Astrocyte (in vitro differentiated cells and primary cell): ENCODE measurements around the gene LRRC75A. TPM values are rescaled to one million over a fixed set of nuclear protein-coding genes. Genes with fewer than 3 reads are reported as not detected.

ENCODE experiments used
- DNase-seq: peaks from one replicate; pipeline ENCODE4 v3.0.0-alpha.2; 2010; ENCODE audit warnings: low read depth
- FAIRE-seq: peaks from 2 replicates; lab custom pipeline; 2011; peaks lifted over from hg19 to GRCh38; lab: Jason Lieb, UNC
- H2AFZ ChIP-seq: 2 replicates; pipeline ENCODE4 v1.6.0; 2012; ENCODE audit warnings: low read depth, low read length, inconsistent platforms
- H3K27ac ChIP-seq: 2 replicates; pipeline ENCODE4 v1.5.1; 2011; ENCODE audit warnings: low read depth, low read length, inconsistent platforms
- H3K27me3 ChIP-seq: 2 replicates; pipeline ENCODE4 v1.6.0; 2011; ENCODE audit warnings: low read length, inconsistent platforms; ENCODE audit not compliant: insufficient read depth
- H3K36me3 ChIP-seq: 2 replicates; pipeline ENCODE4 v1.5.1; 2011; ENCODE audit warnings: low read length, inconsistent platforms; ENCODE audit not compliant: insufficient read depth
- H3K4me1 ChIP-seq: 2 replicates; pipeline ENCODE4 v1.5.1; 2011; ENCODE audit warnings: low read length, inconsistent platforms; ENCODE audit not compliant: insufficient read depth
- H3K4me2 ChIP-seq: 2 replicates; pipeline ENCODE4 v1.6.0; 2012; ENCODE audit warnings: low read length, inconsistent platforms
- H3K4me3 ChIP-seq: 2 replicates; pipeline ENCODE4 v1.5.1; 2011; ENCODE audit warnings: low read depth, mild to moderate bottlenecking, low read length, inconsistent platforms; ENCODE audit not compliant: insufficient read depth
- H3K79me2 ChIP-seq: 2 replicates; pipeline ENCODE4 v1.6.0; 2012; ENCODE audit warnings: mild to moderate bottlenecking, low read length, inconsistent platforms; ENCODE audit not compliant: insufficient read depth
- H3K9ac ChIP-seq: 2 replicates; pipeline ENCODE4 v1.6.0; 2012; ENCODE audit warnings: mild to moderate bottlenecking, low read length, inconsistent platforms
- H3K9me3 ChIP-seq: 2 replicates; pipeline ENCODE4 v1.5.1; 2012; ENCODE audit warnings: low read depth, mild to moderate bottlenecking, low read length, inconsistent platforms; ENCODE audit not compliant: insufficient read depth
- H4K20me1 ChIP-seq: 2 replicates; pipeline ENCODE4 v1.6.0; 2012; ENCODE audit warnings: low read length, inconsistent platforms; ENCODE audit not compliant: insufficient read depth
- H3K27ac Mint-ChIP-seq: one replicate; pipeline ENCODE4 v1.8.0; 2021; ENCODE audit warnings: mild to moderate bottlenecking, mixed read lengths; ENCODE audit not compliant: unreplicated experiment
- H3K27me3 Mint-ChIP-seq: one replicate; pipeline ENCODE4 v1.8.0; 2021; ENCODE audit warnings: low read depth, mixed read lengths; ENCODE audit not compliant: unreplicated experiment
- H3K36me3 Mint-ChIP-seq: one replicate; pipeline ENCODE4 v1.8.0; 2021; ENCODE audit warnings: low read depth, mixed read lengths; ENCODE audit not compliant: unreplicated experiment
- H3K4me1 Mint-ChIP-seq: one replicate; pipeline ENCODE4 v1.8.0; 2021; ENCODE audit warnings: low read depth, mixed read lengths; ENCODE audit not compliant: unreplicated experiment
- H3K4me3 Mint-ChIP-seq: one replicate; pipeline ENCODE4 v1.8.0; 2021; ENCODE audit warnings: mild to moderate bottlenecking, moderate library complexity, mixed read lengths; ENCODE audit not compliant: unreplicated experiment
- H3K9me3 Mint-ChIP-seq: one replicate; pipeline ENCODE4 v1.8.0; 2021; ENCODE audit warnings: mild to moderate bottlenecking, mixed read lengths; ENCODE audit not compliant: unreplicated experiment
- EZH2 ChIP-seq: IDR thresholded peaks from 2 replicates; pipeline ENCODE4 v1.6.1; 2012; ENCODE audit warnings: mild to moderate bottlenecking, low read length, inconsistent platforms; ENCODE audit not compliant: insufficient read depth
- total RNA-seq: library from RNA; stranded (reverse); gene quantifications from 2 replicates; pipeline ENCODE4 v1.2.1, GENCODE V29; 2021
- TF ChIP-seq, protein P1 (sequence below): IDR thresholded peaks from 2 replicates; pipeline ENCODE4 v1.5.1; 2011; ENCODE audit warnings: low read depth, mild to moderate bottlenecking, inconsistent platforms, low read length, moderate library complexity; ENCODE audit not compliant: insufficient read depth

Gene LRRC75A
- total RNA-seq, 1 donor from 2014 or later, result 0.36 TPM

GRCh38 chr17:16425698-16426659 lies 66.0 kb downstream of the LRRC75A start:
- no peaks in the 10 kb centered on the region for H3K9me3 Mint-ChIP-seq
- H3K4me1 ChIP-seq, result peaks cover 1% of the 10 kb centered on the region
- TF ChIP-seq, protein P1, sequence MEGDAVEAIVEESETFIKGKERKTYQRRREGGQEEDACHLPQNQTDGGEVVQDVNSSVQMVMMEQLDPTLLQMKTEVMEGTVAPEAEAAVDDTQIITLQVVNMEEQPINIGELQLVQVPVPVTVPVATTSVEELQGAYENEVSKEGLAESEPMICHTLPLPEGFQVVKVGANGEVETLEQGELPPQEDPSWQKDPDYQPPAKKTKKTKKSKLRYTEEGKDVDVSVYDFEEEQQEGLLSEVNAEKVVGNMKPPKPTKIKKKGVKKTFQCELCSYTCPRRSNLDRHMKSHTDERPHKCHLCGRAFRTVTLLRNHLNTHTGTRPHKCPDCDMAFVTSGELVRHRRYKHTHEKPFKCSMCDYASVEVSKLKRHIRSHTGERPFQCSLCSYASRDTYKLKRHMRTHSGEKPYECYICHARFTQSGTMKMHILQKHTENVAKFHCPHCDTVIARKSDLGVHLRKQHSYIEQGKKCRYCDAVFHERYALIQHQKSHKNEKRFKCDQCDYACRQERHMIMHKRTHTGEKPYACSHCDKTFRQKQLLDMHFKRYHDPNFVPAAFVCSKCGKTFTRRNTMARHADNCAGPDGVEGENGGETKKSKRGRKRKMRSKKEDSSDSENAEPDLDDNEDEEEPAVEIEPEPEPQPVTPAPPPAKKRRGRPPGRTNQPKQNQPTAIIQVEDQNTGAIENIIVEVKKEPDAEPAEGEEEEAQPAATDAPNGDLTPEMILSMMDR, result no peak
- no peak for TF ChIP-seq EZH2
- peaks cover 2% of the 10 kb centered on the region for H3K36me3 Mint-ChIP-seq
- H3K4me3 Mint-ChIP-seq, result peak overlapping the region; percentile 27
- no peak for FAIRE-seq
- no peak overlapping the region for H3K4me2 ChIP-seq
- H3K4me3 ChIP-seq, result no peak overlapping the region
- peaks cover 4% of the 10 kb centered on the region for H4K20me1 ChIP-seq
- peaks cover 13% of the 10 kb centered on the region for H3K27me3 Mint-ChIP-seq
- no peak overlapping the region for H3K9ac ChIP-seq
- no peak overlapping the region for H3K27ac Mint-ChIP-seq
- no peaks in the 10 kb centered on the region for H3K9me3 ChIP-seq
- no peak overlapping the region for H3K27ac ChIP-seq
- no peak for DNase-seq
- H3K27me3 ChIP-seq, result no peaks in the 10 kb centered on the region
- H3K79me2 ChIP-seq, result no peaks in the 10 kb centered on the region
- H2AFZ ChIP-seq, result no peak overlapping the region
- H3K36me3 ChIP-seq, result no peaks in the 10 kb centered on the region
- H3K4me1 Mint-ChIP-seq, result peaks cover under 1% of the 10 kb centered on the region

DNA sequence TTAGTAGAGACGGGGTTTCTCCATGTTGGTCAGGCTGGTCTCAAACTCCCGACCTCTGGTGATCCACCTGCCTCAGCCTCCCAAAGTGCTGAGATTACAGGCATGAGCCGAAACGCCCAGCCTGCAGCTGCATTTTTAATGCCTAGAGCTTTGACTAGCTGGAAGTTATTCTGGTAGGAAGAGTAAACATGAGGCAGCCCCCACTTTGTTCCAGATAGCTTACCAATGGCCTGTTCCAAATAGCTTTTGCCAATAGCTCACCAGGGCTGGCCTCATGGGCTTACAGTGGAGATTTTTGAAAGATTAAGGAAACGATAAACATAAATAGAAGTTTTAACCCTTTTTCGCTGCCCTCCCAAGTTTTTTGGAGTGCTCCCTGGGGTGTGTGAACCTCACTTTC lies 66.8 kb downstream of the LRRC75A start:
- FAIRE-seq, result no peak
- Mint-ChIP-seq H3K27ac (no peak overlapping the region), H3K27me3 (peaks cover 13% of the 10 kb centered on the region), H3K9me3 (no peaks in the 10 kb centered on the region), H3K4me3 (no peak overlapping the region), H3K36me3 (peaks cover 2% of the 10 kb centered on the region), H3K4me1 (peaks cover 6% of the 10 kb centered on the region)
- H3K4me1 ChIP-seq, result peaks cover 9% of the 10 kb centered on the region
- H3K27me3 ChIP-seq, result no peaks in the 10 kb centered on the region
- DNase-seq, result no peak
- peaks cover 4% of the 10 kb centered on the region for H4K20me1 ChIP-seq
- no peaks in the 10 kb centered on the region for H3K79me2 ChIP-seq
- no peak overlapping the region for H3K9ac ChIP-seq
- H3K36me3 ChIP-seq, result no peaks in the 10 kb centered on the region
- H2AFZ ChIP-seq, result no peak overlapping the region
- no peak overlapping the region for H3K4me2 ChIP-seq
- H3K27ac ChIP-seq, result no peak overlapping the region
- H3K9me3 ChIP-seq, result no peaks in the 10 kb centered on the region
- no peak for TF ChIP-seq EZH2
- TF ChIP-seq, protein P1, result no peak
- H3K4me3 ChIP-seq, result no peak overlapping the region
